HG02938 (cell line): ENCODE data around the gene PLD5.

Experiments
- ATAC-seq: cut with Tn5 transposase; IDR thresholded peaks from one replicate; pipeline ENCODE4 v1.9.1; 2021; ENCODE audit warnings: mild to moderate bottlenecking, moderate library complexity; ENCODE audit not compliant: unreplicated experiment

PLD5 gene

DNA sequence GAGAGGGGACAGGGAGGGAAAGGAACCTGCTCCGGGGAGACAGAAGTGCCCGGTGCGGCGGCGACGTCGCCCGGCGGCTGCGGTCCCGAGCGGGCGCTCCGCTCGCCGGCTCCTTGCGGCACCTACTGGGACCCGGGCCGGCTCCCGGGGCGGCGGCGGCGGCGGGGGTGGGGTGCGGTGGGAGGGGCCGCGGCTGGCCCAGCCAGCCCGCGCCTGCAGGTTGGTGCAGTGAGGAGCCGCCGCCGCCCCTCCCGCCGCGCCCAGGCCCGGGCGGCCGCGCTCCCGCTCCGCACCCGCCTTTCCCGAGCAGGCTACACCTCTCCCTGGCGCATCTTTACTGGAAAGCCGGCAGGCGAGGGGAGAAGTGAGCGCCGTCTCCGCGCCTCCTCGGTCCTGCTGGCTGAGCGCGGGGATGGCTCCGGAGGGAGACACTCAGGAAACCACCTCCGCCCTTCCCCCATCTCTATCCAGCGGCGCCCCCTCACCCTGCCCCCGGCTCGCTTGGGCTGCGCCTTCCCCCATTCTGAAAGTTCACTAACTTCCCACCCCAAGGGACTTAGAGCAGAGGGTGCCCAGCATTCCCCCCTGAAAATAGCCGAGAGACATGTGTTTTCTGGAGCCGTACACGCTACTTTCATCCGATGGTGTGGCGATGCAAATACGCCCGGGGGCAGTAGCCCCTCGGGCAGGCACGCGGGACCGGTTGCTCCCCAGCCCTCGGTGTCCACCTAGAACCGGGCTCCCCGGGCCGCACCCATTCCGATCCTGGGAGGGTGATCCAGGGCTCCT, at the start of gene PLD5:
TSS of gene PLD5 (minus strand) at position 127 of the 789 bp plus-strand sequence.
- ATAC-seq, result no peak

DNA sequence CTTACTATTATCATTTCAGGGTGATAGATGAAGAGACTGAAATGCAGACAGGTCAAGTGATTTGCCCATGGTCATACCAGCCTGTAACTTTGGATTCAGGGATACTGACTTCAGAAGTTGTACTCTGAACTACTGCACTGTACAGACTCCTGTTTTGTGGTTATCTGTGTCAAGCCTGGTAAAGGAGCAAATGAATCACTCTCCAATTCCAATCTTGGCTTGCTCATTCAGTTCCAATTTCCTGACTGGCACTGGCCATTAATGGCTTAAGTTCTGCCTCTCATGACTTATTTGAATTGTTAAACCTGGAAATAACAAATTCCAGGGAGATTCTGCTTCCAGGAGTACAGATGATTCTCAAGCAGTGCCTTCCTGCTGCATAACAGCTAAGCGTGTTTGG, 45.4 kb upstream of the PLD5 start:
- ATAC-seq, result no peak

DNA sequence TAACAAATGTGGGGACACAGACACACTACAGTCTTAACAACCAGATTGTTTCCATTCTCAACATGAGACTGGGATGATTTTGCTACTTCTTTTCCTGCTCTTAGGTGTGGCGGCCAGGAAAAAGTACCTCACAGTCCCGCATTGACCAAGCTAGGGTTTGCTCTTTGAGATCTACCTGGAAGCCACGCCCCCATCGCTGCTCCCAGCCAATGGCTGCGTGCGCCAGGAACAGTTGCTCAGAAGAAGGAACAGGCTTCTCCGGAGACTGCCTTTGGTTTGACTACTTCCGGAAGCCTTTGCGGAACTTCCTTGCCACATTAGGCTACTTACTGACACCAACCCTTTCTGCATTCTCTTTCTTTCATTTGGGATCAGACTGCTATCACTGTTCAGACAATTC, 44.2 kb upstream of the PLD5 start:
- ATAC-seq, result no peak

DNA sequence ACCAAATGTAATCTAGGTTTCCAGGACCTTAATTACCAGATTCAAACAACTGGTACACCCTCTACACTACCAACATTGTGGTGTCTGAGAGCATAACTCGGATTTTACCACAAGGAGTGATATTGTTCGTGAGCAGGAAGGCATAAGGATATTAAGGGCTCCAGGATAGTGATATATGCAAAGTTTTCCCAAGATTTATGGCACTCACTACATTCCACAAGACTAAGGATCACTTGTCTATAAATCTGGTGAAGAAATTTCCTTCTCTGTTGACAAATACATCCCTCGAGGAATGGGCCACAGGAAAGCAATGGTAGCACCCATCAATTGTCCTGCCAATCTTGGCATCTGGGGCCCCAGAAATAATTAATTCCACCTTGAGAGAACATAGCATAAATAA, 43.1 kb upstream of the PLD5 start:
- no peak for ATAC-seq

DNA sequence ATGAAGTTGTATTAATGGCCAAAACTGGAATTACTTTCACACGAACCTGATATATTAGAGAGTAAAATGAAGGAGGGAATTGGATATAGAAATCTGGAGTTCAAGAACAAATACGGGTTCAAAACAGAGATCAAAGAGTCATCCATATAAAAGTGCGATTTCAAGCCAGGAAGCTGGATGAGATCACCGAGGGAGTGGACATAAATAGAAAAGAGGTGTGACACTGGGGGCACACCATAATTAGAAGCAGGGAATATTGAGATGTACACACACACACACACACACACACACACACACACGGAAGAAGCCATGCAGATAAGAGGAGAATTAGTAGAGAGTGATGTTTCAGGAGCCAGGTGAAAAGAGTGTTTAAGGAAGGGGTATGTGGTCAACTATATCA, 32.3 kb upstream of the PLD5 start:
- no peak for ATAC-seq

DNA sequence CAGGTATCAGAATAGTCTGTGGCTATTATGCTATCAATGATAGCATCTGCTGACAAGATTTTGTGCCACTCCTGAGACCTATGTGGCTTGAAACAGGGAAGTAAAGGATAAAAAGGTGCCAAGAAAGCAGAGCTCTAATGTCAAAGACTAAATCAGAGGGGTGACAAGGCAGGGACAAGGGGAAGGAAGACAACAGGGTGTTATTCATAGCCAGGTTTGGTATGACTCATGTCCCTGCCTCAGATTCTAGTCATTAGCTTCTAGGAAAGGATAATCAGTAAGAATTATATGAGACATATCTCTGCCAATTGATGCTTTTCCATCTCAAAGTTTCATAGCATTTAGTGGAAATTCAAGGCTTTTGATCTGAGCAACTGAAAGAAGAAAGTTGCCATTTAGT, 31.8 kb upstream of the PLD5 start:
- no peak for ATAC-seq

DNA sequence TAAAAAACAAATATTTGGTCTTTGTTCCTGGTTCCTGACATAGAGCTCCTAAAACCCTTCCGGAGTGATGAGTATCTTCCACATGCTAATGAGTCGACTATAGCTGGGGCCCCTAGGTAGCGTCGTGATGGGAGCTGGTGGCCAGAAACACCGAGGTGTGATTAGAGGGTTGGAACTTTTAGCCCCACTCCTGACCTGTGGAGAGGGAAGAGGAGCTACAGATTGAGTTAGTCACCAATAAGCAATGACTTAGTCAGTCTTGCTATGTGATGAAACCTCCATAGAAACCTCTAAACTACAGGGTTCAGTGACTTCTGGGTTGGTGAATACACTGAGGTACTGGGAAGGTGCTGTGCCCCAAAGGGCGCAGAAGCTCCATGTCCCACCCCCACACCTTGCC, 30.1 kb upstream of the PLD5 start:
- ATAC-seq, result no peak

DNA sequence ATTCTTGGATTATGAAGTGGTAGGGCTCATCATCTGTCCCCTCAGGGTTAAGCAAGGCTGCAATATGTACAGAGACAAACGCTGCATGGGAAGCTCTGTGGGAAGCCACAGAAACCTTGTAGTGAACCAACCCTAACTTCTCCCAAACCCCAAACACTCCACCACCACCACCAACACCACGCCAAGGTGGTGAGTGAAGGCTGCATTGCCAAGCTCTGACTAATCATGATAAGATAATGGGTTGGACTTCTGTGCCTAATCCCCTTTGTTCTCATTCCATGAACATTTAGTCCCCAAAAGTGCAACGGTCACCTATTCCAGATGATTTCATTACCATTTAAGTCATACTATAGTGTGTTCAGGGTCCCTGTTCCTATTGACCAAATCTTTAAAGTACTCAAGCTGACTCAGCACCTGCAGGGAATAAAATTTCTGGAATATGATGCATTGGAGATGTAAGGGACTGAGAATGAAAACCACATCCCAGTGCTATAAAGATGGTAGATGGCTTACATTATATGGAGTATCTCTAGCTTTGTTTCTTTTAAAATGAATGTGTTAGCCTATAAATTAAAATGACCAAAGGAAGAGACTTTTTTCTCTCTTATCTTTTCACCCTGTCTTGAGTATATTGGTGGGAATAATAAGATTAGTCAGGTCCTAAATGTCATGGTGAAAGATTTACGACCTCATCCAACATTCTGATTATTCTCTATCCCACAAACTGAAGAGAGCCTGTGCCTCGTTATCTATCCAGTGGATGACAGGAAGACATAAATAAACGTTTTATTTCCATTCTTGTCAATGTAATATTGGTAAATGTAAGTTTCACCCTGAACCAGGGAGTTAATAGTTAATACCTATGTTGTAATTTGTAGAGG, 22.6 kb upstream of the PLD5 start:
- ATAC-seq, result no peak

DNA sequence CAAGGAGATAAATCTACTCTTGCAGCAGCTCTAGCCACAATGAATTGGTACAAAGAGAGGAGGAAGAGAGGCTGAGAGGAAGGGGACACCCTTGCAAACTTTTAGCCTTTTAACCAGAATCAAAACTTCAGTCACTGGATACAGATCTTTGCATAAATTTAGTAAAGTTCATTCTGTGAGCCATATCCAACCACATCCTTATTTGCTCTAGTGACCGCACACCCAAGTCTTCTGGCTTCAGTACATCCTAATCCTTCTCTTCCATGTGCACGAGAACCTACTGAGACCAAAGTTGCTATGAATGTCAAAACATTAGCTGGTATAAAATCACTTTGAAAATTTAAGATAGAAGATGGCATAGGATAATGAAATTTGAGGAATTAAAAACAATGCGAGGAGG, 21.9 kb upstream of the PLD5 start:
- no peak for ATAC-seq

DNA sequence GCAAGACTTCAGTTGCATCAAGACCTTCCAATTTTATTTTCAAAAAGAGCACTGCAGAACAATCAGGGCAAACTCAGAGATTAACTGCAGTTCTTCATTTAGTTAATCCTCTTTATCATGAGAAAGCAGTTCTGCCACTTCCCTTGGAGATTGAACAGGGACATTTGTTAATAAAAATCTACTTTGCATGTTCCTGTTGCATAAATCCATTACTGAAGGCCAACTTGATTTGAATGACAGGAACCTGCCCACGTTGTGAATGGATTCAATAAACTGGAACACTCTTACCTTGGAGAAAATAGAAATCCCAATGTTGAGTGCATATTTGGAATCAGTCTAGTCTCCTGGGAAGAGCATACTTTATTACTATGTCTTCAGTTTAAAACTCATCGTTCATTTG, 19.6 kb upstream of the PLD5 start:
- ATAC-seq, result no peak

DNA sequence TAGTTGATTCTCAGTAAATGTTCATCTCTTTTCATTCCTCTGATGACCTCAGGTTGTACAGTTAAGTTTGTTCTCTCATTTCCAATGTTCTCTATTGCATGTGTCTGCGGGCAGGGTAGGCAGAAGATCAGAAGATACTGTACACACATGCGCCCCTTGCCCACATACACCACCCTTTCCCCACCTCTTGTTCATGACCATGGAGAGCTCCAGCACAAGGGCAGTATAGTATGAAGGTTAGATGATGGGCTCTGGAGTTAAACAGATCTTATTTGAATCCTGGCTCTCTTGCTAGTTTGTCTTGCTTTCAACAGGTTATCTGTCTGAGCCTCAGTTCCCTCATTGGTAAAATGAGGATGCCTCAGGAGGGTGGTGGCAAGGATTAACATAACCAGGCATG, 17.8 kb upstream of the PLD5 start:
- ATAC-seq, result no peak

DNA sequence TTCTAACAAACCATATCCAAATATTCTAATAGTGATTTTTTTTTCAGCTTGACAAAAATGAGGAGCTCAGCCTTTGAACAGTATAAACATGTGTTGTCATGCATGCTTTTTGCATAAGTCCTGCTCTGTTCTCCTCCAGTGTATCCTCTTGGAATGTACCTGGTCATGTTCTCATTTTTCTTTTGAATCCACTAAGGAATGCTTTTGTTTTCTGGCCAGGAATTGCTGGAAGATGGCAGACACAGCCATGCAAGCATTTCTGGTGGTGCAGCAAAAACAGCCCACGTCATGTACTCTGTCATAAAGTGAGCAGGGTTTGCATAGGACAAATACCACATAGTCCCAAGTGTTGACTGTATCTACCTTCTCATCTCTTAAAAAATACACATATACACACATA, 11.5 kb upstream of the PLD5 start:
- ATAC-seq, result no peak

DNA sequence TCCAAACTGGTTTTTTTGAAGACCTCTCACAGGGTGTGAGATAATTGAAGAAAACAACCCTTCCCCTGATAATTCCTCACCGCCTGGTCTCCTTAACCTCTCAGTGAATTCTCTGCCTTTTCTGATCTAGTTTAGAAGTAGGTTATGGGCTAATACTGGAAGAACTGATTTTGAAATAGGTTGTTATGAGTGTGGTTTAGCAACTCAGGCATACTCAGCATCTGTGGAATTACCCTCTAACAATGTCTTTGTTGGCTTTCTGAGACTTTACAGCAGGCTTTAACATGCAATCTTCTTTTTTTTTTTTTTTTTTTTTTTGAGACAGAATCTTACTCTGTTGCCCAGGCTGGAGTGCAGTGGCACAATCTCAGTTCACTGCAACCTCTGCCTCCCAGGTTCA, 10.3 kb upstream of the PLD5 start:
- ATAC-seq, result no peak

DNA sequence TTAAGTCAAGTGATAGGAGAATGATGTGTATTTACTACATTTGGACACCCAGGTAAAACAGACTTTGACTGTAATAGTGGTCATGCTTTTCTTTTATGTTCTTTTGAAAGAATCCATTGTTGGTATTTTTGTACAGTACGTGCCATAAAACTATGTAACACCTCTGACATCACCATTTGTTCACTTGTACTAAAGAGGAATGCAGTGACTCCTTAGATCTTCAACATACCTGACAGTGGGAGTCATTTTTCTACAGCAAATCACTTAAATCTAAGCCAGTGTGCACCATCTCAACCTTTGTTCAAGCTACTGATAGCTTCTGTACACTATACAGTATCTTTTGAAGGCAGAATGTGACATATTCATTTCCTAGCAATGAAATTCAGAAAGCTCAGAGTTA, 6.3 kb upstream of the PLD5 start:
- no peak for ATAC-seq

DNA sequence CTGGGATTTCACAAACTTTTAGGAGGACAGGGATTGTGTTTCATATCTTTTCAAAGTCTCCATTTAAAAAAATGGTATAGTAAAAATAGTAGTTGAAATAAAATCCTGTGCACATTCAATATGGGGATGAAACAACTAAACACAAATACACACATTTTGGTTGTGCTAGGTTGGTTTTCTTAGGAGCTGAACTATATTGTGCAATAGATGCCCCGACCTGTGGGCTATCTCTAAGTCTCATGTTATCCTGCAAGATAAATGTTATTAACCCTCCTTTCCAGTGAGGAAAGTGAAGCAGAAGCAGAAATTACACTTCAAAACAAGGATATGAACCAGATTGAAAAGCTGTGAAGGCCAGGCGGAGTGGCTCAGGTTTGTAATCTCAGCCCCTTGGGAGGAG, 1.3 kb upstream of the PLD5 start:
- no peak for ATAC-seq

DNA sequence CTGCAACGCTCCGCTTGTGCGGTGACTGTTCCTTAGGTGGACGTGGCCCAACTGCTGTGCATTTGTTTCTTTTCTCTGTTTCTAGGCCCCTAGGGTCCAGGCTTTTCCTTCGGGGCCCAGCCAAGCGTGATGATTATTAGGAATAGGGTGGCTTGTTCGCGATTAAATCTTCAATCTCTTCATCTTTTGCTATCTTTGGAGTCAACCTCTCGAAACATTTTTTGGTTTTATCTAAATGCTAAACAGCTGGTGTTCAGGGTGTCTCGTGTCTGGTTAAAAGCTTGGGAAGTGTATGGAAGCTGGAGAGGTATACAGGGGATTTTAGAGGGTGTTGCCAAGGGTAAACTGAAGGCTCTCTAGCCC, 844 bp upstream of the PLD5 start:
- no peak for ATAC-seq

DNA sequence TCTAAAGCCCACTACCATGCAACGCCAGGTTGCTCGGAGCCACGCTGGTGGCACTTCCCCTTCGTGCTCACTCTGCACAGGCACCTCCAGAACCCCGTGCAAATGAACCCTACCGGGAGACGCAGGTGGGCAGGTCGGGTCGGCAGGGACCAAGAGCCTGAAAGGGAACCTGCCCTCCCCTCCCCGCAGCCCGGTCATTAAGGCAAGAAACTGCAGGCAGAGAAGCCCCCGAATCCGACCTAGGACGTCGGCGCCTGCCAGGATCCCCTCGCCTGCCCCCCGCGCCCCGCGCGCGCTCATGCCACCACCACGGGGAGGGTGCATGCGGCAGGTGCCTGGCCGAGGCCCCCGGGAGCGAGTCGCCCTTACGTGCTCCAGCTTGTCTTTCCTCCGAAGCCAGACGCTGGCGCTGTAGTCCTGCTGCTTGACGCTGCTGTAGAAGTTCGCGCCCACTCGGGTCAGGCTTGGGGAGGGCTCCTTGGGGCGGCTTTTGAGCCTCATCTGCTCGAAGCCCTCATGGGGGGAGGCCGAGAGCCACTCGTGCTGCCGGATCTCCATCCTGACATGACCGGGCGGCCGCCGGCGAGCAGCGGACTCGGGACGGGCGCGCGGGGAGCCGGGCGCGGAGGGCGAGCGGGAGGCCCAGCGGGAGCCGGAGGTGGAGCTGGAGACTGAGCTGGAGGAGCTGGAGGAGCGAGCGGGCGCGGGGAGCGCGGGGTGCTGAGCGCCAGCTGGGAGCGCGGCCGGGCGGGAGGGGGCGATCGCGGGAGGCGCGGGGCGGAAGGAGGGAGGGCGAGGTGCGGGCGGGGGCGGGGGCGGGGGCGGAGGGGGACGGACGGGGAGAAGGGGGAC, 552 bp downstream of the PLD5 start:
- ATAC-seq, result no peak

DNA sequence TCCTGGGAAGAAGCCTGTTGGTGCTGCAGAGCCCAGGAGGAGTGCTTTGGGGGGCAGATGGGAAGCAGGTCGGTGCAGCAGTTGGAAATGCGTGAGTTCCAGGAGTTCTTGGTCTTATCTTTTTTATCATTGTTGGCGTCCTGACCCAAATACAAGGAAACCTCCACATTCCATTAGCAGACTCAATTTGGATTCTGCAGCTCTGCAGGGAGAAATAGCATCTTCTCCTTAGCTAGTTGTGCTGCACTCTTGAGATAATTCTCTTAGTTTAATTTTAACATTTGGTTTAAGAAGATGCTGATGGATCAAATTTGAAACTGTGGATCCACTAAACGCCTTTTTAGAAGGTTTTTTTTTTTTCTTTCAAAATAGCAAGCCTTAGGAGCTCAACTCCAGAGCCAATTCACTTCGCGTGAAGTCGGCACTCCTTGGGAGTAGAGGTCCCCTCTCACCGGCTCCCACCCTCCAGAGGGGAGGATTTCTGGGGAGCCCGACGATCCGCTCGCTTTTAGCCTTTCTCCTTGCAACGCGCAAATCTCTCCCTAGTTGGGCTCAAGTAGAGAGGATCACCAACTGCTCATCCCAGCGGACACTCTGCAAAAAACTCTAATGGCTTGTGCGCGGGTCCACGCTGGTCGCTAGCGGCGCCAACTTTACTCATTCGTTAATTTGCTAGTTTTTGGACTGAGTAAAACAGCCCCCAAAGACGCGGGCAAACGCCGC, 1.3 kb downstream of the PLD5 start:
- ATAC-seq, result no peak

DNA sequence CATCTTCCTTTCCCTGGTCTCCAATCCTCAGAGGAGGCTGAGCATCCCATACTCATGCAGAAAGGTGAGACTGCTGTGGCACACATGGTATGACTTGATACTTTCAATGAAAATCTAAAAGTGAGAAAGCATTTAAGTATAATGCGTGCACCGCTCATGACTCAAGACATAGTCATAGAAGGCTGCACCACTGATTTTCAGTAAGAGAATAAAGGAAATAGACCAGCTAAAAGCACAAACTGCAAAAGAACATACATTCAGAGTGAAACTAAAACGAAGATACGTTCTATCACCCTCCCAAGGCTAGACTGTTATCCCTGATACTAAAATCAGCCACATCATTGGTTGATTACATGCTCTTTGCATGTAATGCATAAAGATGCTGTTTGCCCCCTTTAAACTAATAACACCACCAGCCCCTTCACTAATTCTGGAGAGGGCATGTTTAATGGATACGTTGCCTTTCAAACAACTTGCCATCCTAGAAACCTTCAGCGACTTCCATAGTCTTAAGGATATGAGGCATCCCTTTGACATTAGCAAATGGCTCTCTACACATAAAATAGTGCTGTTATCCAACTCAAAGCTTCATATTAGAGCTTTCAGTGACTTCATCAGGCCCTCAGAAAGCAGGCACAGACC, 2.1 kb downstream of the PLD5 start:
- no peak for ATAC-seq

DNA sequence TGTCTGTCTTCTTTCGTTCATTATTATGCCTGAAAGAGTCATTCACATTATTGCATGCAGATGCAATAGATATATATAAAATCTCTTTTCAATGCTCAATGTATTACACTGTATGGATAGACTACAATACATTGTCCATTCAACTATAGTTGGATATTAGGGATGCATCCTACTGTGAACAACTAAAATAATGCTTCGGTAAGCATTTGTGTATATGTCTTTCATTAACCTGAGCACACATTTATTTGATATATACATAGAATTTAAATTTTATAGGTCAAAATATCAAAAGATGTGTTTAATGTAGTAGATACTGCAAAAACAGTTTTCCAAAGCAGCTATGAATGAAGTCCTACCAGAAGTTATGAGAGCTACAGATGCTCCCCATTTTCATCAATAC, 8.9 kb downstream of the PLD5 start:
- no peak for ATAC-seq
